Memory B cell (primary cell): Measurements from ENCODE around the gene CTF1.

Experiments used
- ATAC-seq: fragments of 150-1000 bp; cut with Tn5 transposase; 2 replicates; pipeline ENCODE4 v1.10.0; 2021; ENCODE audit warnings: low read depth, mild to moderate bottlenecking, moderate library complexity
- DNase-seq, 2 donors: peaks; one replicate each; pipeline ENCODE4 v3.0.0; 2022; ENCODE audit warnings: low spot score in 2 of 2
- H3K27ac Mint-ChIP-seq: one replicate; pipeline ENCODE4 v1.8.0; 2022; ENCODE audit warnings: mild to moderate bottlenecking, moderate library complexity, mixed read lengths
- H3K27me3 Mint-ChIP-seq: one replicate; pipeline ENCODE4 v1.8.0; 2022; ENCODE audit warnings: mixed read lengths
- H3K36me3 Mint-ChIP-seq: one replicate; pipeline ENCODE4 v1.8.0; 2022; ENCODE audit warnings: mild to moderate bottlenecking, mixed read lengths
- H3K4me1 Mint-ChIP-seq: one replicate; pipeline ENCODE4 v1.8.0; 2022; ENCODE audit warnings: mixed read lengths
- H3K4me3 Mint-ChIP-seq: one replicate; pipeline ENCODE4 v1.8.0; 2022; ENCODE audit warnings: mild to moderate bottlenecking, moderate library complexity, mixed read lengths
- H3K9me3 Mint-ChIP-seq: one replicate; pipeline ENCODE4 v1.8.0; 2022; ENCODE audit warnings: mixed read lengths

The CTF1 gene

DNA sequence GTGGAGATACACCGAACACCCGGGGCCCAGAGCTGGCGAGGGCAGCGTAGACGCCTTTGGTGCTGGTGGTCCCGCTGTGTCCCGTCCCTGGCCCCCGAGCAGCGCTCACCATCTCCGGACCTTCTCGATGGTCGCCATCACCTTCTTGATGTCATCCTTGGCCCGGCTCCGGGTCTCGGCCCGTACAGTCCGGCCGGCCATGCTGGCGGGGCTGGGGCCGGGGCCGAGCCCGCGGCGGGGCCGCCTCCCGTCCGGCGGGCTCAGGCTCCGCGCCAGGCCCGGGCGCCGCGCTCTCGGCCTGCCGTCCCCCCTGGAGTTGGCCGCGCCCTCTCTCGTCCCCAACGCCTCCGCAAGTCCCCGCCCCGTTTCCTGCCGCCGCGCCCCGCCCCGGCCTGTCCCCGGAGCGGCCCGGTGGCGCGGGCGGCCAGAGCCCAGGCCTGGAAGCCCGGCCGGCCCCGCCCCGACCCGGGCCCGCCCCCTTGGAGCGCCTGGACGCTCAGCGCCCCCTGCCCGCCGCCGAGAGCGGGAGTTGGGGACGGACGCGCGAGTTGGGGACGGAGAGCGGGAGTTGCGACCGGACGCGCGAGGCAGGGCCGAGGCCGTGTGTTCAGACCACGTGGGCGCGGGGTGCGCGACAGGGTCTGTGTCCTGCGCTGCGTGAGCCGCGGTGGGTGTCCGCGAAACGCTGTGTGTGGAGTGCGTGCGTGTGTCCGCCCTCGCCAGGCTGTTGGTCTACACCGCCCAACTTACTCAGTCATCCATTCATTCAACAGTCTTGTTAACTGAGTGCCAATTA, 2.5 kb upstream of the CTF1 start, which contains the start of gene BCL7C:
Gene BCL7C, minus strand, starts transcription at position 334 of the 796 bp plus-strand sequence. Its CDS starts 133 bp downstream, at position 201.
- no peaks in the 10 kb centered on the region for H3K27me3 Mint-ChIP-seq
- peak within 1 kb of the TSS; percentile 81 for H3K27ac Mint-ChIP-seq
- peak within 1 kb of the TSS; percentile 89 for H3K4me3 Mint-ChIP-seq
- peaks cover 5% of the 10 kb centered on the region for H3K36me3 Mint-ChIP-seq
- H3K9me3 Mint-ChIP-seq: no peaks in the 10 kb centered on the region
- ATAC-seq: peak; percentile 68
- H3K4me1 Mint-ChIP-seq: peaks cover 36% of the 10 kb centered on the region
- DNase-seq: peak; percentile 63 to 75

DNA sequence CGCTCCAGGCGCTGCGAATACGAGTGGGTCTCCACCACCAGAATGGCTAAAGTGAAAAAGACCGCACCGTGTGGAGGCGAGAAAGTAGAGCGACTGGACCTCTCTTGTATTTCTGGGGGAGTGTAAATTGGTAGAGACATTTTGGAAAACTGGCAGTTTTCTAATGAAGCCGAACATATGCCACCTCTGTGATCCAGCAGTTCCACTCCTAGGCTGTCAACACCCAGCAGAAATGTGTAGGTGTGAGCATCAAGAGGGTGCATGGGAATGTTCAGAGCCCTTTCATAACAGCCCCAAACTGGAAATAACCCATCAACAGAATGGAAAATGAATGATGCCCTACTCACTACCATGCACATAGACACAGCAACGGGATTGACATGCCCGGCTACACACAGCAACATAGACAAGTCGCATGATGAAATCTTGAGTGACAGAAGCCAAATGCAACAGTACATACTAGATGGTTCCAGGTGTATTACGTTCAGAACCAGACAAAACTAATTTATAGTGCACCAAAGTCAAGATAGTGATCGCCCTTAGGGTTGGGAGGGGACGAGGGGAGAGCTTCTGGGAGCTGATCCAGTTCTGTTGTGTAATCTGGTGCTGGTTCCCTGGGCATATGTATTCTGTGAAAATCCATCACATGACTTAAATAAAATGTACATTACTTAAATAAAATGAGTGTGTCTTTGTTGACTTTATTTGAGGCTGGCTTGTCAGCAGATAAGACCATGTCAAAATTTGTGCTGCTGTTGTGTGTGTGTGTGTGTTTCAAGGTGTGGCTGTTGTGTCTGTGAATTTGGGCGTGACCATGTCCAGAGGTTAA, 1.7 kb upstream of the CTF1 start:
- H3K27me3 Mint-ChIP-seq: no peaks in the 10 kb centered on the region
- no peaks in the 10 kb centered on the region for H3K9me3 Mint-ChIP-seq
- peak overlapping the region; percentile 84 for H3K4me3 Mint-ChIP-seq
- ATAC-seq (no peak), DNase-seq (no peak)
- peak overlapping the region; percentile 78 for H3K27ac Mint-ChIP-seq
- peaks cover 36% of the 10 kb centered on the region for H3K4me1 Mint-ChIP-seq
- H3K36me3 Mint-ChIP-seq: peaks cover 4% of the 10 kb centered on the region

DNA sequence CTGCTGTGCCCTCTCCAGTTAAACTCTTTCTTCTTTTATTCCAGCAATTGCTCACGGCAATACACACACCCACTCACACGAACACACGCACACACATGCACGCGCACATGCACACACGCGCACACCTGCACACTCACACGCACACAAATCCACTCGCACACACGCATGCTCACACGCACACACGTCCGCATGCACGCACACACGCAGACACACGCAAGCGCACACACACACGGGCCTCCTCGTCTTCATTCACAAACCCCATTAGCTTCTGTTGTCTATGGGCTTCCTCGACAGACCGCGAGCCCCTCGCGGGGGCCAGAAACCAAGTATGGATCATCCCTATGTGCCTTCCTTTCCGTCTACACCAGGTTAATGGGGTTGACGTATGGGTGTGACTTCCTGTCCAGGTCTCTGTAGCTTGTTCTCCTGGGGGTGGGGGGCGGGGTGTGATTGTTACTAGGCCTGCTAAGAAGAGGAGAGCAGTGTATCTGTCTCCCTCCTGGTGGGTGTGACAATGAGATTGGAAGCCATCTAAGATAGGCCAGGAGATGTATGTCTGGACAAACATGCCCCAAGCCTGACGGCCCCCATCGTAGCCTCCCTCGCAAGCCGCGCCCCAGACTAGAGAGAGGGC, 670 bp upstream of the CTF1 start:
- H3K4me3 Mint-ChIP-seq: peak overlapping the region; percentile 85
- ATAC-seq (no peak), DNase-seq (no peak)
- no peaks in the 10 kb centered on the region for H3K9me3 Mint-ChIP-seq
- no peaks in the 10 kb centered on the region for H3K27me3 Mint-ChIP-seq
- no peak overlapping the region for H3K27ac Mint-ChIP-seq
- peaks cover 36% of the 10 kb centered on the region for H3K4me1 Mint-ChIP-seq
- peaks cover 2% of the 10 kb centered on the region for H3K36me3 Mint-ChIP-seq

DNA sequence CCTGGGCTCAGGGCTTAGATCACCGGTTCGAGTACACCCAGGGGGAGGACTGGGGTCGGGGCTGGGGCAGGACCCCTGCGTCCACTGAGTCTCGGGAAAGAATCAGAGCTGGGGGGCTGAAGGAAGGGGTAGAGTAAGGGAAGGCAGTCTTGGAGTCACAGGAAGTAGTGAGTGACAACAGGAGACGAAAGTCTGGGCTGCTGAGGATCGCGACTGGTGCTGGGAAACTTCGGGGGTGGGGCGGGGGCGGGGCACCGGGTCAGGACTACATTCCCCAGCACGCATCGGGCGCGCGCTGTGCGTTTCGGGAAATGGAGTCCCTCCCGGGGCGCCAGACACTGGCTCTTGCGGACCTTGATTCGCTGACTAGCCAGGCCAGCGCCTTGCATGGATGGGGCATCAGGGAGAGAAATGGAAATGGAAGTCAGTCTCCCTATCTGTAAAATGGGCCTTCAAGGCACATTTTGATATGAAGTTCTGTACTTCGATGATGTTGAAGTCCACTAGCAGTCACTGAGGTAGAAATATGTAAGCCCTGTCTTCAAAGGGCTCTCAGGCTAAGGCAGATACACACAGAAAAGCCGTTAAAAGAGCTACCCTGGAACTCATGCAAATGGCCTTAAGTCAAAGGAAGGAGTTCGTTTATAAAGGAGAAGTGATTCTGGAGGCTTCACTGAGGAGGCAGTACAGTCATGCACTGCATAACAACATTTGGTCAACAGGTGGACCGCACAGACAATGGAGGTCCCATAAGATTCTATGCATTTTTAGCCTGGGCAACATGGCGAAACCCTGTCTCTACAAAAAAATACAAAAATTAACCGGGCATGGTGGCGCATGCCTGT, 697 bp downstream of the CTF1 start:
- no peaks in the 10 kb centered on the region for H3K9me3 Mint-ChIP-seq
- H3K4me1 Mint-ChIP-seq: peaks cover 41% of the 10 kb centered on the region
- H3K27me3 Mint-ChIP-seq: no peaks in the 10 kb centered on the region
- H3K36me3 Mint-ChIP-seq: no peaks in the 10 kb centered on the region
- peak; percentile 61 for ATAC-seq
- peak overlapping the region; percentile 83 for H3K27ac Mint-ChIP-seq
- peak; percentile 57 to 58 for DNase-seq
- peak overlapping the region; percentile 85 for H3K4me3 Mint-ChIP-seq

DNA sequence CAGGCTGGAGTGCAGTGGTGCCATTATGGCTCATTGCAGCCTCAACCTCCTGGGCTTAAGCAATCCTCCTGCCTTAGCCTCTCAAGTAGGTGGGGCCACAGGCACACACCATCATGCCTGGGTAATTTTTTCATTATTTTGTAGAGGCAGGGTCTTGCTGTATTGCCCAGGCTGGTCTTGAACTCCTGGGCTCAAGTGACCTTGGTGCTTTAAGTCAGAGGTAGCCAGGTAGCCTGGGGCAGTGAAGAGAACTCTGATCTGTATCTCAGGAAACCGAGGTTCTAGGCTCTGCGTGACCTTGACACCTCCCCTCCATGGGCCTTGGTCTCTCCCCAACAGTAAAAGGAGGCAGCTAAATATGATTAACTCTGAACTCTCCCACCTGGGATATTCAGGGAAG, 3.4 kb downstream of the CTF1 start:
- Mint-ChIP-seq H3K36me3 (no peaks in the 10 kb centered on the region), H3K27me3 (no peaks in the 10 kb centered on the region), H3K4me1 (peaks cover 40% of the 10 kb centered on the region), H3K4me3 (no peak overlapping the region), H3K9me3 (peaks cover 2% of the 10 kb centered on the region), H3K27ac (no peak overlapping the region)
- DNase-seq (no peak), ATAC-seq (no peak)

DNA sequence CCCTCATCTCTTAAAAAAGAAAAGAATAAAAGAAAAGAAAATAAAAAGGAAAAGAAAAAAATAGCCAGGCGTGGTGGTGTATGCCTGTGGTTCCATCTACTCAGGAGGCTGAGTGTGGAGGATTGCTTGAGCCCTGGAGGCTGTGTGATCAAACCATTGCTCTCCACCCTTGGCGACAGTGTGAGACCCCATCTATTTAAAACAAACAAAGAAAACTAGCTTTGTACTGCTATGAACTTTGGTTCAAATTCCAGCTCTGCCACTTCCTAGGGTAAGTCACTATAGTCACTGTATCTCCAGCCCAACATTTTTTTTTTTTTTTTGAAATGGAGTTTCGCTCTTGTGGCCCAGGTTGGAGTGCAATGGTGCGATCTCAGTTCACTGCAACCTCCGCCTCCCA, 4.2 kb downstream of the CTF1 start:
- H3K4me3 Mint-ChIP-seq: no peak overlapping the region

DNA sequence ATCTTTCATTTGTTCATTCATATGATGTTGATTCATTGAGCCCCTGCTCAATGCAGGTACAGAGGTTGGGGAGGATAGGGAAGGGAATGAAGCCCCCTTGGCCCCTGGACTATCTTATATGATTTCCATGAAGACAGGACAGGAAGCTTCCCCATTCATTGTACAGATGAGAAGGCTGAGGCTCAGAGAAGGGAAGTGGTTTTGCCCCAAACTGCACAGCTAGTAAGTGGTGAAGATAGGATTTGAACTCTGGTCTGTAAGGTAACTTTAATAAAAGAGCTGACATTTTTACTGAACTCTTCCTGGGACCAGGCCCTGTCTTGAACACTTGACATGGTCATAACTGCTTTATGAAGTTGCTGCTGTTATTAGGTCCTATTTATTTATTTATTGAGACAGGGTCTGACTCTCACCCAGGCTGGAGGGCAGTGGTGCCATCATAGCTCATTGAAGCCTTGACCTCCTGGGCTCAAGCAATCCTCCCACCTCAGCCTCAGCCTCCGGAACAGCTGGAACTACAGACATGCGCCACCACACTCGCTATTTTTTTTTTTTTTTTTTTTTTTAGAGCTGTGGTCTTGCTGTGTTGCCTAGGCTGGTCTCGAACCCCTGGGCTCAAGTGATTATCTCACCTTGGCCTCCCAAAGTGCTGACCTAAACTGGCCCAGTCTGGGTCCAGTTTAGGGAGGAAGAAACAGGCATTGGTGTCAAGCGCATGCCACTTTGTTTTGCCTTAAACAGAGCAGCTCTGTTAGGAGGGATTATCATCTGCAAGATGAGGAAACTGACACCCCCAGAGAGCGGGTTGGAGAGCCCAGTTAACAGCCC, 5.0 kb downstream of the CTF1 start:
- no peaks in the 10 kb centered on the region for H3K27me3 Mint-ChIP-seq
- DNase-seq (no peak), ATAC-seq (no peak)
- H3K27ac Mint-ChIP-seq: no peak overlapping the region
- H3K4me1 Mint-ChIP-seq: peaks cover 28% of the 10 kb centered on the region
- no peaks in the 10 kb centered on the region for H3K36me3 Mint-ChIP-seq
- H3K9me3 Mint-ChIP-seq: peaks cover 2% of the 10 kb centered on the region
- peak overlapping the region; percentile 71 for H3K4me3 Mint-ChIP-seq

More for the DNA sequence above, 4.2 kb downstream of the CTF1 start:
- no peak for ATAC-seq
- H3K4me1 Mint-ChIP-seq: peaks cover 35% of the 10 kb centered on the region
- no peak for DNase-seq
- no peaks in the 10 kb centered on the region for H3K27me3 Mint-ChIP-seq
- no peaks in the 10 kb centered on the region for H3K36me3 Mint-ChIP-seq
- no peak overlapping the region for H3K27ac Mint-ChIP-seq
- peaks cover 2% of the 10 kb centered on the region for H3K9me3 Mint-ChIP-seq

DNA sequence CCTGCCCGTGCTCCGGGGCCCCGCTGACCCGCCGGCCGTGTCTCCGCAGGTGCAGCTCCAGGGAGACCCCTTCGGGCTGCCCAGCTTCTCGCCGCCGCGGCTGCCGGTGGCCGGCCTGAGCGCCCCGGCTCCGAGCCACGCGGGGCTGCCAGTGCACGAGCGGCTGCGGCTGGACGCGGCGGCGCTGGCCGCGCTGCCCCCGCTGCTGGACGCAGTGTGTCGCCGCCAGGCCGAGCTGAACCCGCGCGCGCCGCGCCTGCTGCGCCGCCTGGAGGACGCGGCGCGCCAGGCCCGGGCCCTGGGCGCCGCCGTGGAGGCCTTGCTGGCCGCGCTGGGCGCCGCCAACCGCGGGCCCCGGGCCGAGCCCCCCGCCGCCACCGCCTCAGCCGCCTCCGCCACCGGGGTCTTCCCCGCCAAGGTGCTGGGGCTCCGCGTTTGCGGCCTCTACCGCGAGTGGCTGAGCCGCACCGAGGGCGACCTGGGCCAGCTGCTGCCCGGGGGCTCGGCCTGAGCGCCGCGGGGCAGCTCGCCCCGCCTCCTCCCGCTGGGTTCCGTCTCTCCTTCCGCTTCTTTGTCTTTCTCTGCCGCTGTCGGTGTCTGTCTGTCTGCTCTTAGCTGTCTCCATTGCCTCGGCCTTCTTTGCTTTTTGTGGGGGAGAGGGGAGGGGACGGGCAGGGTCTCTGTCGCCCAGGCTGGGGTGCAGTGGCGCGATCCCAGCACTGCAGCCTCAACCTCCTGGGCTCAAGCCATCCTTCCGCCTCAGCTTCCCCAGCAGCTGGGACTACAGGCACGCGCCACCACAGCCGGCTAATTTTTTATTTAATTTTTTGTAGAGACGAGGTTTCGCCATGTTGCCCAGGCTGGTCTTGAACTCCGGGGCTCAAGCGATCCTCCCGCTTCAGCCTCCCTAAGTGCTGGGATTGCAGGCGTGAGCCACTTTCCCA, 5.9 kb downstream of the CTF1 start:
- Mint-ChIP-seq H3K4me3 (peak overlapping the region; percentile 97), H3K27me3 (no peaks in the 10 kb centered on the region), H3K4me1 (peaks cover 20% of the 10 kb centered on the region), H3K27ac (peak overlapping the region; percentile 79), H3K36me3 (no peaks in the 10 kb centered on the region), H3K9me3 (peaks cover 2% of the 10 kb centered on the region)
- DNase-seq: peak in 1 of 2 donors; percentile 65
- peak; percentile 69 for ATAC-seq

DNA sequence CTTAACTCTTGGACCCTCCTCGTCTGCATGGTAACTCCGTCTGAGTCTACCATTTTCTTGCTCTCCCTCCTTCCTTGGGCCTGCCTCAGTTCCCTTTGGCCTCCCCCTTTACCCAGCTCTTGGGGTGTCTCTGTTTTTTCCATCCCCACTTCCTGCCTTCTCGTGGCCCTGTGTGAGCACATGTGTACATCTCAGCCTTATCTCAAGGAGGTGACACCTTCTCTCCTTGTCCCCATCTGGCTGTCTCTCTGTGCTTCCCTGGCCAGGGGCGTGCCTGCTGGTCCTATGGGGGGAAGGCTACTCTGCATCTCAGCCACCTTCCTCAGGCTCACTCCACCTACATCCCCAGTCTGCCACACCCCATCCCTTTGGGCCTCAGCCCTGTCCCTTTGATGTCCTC, 6.6 kb downstream of the CTF1 start:
- Mint-ChIP-seq H3K9me3 (peaks cover 2% of the 10 kb centered on the region), H3K36me3 (no peaks in the 10 kb centered on the region), H3K4me1 (peaks cover 17% of the 10 kb centered on the region), H3K27ac (peak overlapping the region; percentile 79), H3K27me3 (no peaks in the 10 kb centered on the region), H3K4me3 (peak overlapping the region; percentile 97)
- ATAC-seq (no peak), DNase-seq (no peak)

DNA sequence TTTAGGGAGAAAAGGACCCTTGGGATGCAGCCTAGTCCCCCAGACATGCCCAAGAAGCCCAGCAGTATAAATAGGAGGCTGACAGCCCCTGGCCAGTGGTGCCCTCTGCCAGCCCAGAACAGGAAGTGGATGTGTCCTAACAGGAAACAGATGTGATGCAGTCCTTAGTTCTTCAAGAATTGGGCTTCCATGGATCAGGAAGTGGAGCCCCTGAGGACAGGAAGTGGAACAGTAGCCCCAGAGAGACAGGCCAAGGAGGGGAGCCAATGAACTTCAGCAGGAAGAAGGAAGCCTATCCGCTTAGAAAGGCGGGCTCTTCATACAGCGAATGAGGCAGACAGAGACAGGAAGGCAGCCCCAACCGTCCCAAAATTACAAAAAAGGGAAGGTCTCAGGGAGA, 7.2 kb downstream of the CTF1 start:
- ATAC-seq: no peak
- DNase-seq: no peak
- H3K4me3 Mint-ChIP-seq: no peak overlapping the region

DNA sequence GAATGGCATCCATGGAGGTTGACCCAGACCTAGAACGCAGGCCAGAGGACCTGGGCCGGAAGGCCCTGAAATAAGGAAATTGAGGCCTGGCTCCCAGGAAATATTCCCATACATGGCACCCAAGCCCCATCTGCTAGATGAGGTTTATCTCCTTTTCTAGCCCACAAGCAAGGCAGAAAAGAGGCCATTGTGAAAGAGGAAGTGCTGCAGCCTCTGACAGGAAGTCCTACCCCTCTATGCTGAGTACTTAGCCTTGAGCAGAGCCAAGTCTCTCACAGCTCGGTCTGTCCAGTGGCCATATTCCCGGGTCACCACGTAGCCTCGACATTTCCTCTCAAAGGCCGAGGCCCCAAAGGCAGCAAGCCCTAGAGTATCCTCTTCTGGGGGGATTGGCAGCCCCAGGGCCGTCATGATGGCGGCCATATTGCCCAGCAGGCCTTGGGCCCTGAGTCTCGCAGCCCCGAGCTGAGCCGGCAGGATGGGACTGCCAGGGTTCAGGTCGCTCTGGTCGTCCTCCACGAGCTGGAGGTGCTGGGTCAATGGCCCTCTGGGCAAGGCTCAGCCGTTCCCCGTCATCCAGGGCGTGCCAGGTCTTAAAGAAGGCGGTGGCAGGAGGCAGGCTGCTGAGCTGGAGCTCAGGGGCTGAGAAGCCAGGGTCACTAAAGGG, 7.8 kb downstream of the CTF1 start:
- Mint-ChIP-seq H3K36me3 (no peaks in the 10 kb centered on the region), H3K27me3 (peaks cover 1% of the 10 kb centered on the region), H3K27ac (no peak overlapping the region), H3K4me1 (peaks cover 17% of the 10 kb centered on the region), H3K9me3 (peaks cover 2% of the 10 kb centered on the region), H3K4me3 (no peak overlapping the region)
- no peak for DNase-seq
- ATAC-seq: peak; percentile 58

More for the DNA sequence above, 7.2 kb downstream of the CTF1 start:
- H3K4me1 Mint-ChIP-seq: peaks cover 17% of the 10 kb centered on the region
- H3K27ac Mint-ChIP-seq: no peak overlapping the region
- H3K27me3 Mint-ChIP-seq: no peaks in the 10 kb centered on the region
- H3K36me3 Mint-ChIP-seq: no peaks in the 10 kb centered on the region
- H3K9me3 Mint-ChIP-seq: peaks cover 2% of the 10 kb centered on the region
